Neural cell (in vitro differentiated cells): ENCODE results near the gene CIITA.

ENCODE experiments used
- CTCF ChIP-seq: fragments of 450-650 bp; IDR thresholded peaks from 2 replicates; pipeline ENCODE4 v1.5.1; 2014; ENCODE audit warnings: antibody characterized with exemption, mild to moderate bottlenecking, moderate library complexity; ENCODE audit not compliant: poor library complexity, severe bottlenecking
- EP300 ChIP-seq: fragments of 450-650 bp; conservative IDR thresholded peaks from 2 replicates; pipeline ENCODE4 v1.6.1; 2014; ENCODE audit warnings: antibody characterized with exemption, mild to moderate bottlenecking, moderate library complexity; ENCODE audit not compliant: poor library complexity, severe bottlenecking
- EZH2 ChIP-seq: fragments of 200-600, 300-800 bp; shearing (Covaris generic), sonication (generic); IDR thresholded peaks from 2 replicates; pipeline ENCODE4 v1.6.1; 2014; ENCODE audit warnings: antibody characterized with exemption, low read length, borderline replicate concordance, mild to moderate bottlenecking; ENCODE audit not compliant: insufficient read depth, poor library complexity, severe bottlenecking
- POLR2AphosphoS5 ChIP-seq: IDR thresholded peaks from 2 replicates; pipeline ENCODE4 v1.6.1; 2012
- RAD21 ChIP-seq: fragments of 450-650 bp; conservative IDR thresholded peaks from 2 replicates; pipeline ENCODE4 v1.6.1; 2014; ENCODE audit warnings: antibody characterized with exemption, mild to moderate bottlenecking, moderate library complexity
- REST ChIP-seq: IDR thresholded peaks from 2 replicates; pipeline ENCODE4 v1.6.1; 2012; ENCODE audit warnings: borderline replicate concordance
- SMC3 ChIP-seq: fragments of 450-650 bp; conservative IDR thresholded peaks from 2 replicates; pipeline ENCODE4 v1.6.1; 2014; ENCODE audit warnings: antibody characterized with exemption, mild to moderate bottlenecking, moderate library complexity; ENCODE audit not compliant: poor library complexity

- TF ChIP-seq RAD21 (no peak), SMC3 (no peak), CTCF (no peak), REST (no peak), EZH2 (no peak), POLR2AphosphoS5 (no peak), EP300 (no peak)
These were observed 48.1 kb upstream of the CIITA start for GRCh38 chr16:10828851-10829366.
